OCI-M1 (cell line): ENCODE measurements around the gene PRKAG1.
A peak's percentile ranks its signal among the peaks of the same experiment; 100 is the strongest.

Experiments
- DNase-seq: peaks from one replicate; lab custom pipeline; 2025; lab: John Stamatoyannopoulos, UW

The PRKAG1 gene

DNA sequence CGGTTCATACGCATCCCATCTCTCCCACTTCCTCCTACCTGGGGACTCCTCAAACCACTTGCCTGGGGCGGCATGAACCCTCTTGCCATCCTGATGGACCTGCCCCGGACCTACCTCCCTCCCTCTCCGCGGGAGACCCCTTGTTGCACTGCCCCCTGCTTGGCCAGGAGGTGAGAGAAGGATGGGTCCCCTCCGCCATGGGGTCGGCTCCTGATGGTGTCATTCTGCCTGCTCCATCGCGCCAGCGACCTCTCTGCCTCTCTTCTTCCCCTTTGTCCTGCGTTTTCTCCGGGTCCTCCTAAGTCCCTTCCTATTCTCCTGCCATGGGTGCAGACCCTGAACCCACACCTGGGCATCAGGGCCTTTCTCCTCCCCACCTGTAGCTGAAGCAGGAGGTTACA lies 36.8 kb downstream of the PRKAG1 start:
- no peak for DNase-seq

- no peak for DNase-seq
Observed at GRCh38 chr12:48980953-48981756, 37.4 kb downstream of the PRKAG1 start.

DNA sequence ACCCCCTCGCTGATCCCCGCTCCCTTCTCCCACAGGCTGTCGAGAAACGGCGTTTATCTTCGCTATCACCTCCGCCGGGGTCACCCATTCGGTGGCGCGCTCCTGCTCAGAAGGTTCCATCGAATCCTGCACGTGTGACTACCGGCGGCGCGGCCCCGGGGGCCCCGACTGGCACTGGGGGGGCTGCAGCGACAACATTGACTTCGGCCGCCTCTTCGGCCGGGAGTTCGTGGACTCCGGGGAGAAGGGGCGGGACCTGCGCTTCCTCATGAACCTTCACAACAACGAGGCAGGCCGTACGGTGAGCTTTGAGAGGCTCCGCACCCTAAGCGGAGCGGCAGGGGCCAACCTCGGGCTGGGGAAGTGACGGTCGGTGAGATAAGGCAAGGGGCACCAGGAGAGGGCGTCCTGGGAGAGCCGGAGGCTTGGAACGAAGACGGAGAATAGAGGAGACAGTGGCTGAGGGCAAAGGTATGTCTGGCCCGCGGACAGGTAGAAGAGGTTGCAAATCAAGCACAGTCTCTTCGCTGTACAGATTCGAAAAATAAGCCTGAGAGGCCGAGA lies 38.1 kb downstream of the PRKAG1 start:
- no peak for DNase-seq

DNA sequence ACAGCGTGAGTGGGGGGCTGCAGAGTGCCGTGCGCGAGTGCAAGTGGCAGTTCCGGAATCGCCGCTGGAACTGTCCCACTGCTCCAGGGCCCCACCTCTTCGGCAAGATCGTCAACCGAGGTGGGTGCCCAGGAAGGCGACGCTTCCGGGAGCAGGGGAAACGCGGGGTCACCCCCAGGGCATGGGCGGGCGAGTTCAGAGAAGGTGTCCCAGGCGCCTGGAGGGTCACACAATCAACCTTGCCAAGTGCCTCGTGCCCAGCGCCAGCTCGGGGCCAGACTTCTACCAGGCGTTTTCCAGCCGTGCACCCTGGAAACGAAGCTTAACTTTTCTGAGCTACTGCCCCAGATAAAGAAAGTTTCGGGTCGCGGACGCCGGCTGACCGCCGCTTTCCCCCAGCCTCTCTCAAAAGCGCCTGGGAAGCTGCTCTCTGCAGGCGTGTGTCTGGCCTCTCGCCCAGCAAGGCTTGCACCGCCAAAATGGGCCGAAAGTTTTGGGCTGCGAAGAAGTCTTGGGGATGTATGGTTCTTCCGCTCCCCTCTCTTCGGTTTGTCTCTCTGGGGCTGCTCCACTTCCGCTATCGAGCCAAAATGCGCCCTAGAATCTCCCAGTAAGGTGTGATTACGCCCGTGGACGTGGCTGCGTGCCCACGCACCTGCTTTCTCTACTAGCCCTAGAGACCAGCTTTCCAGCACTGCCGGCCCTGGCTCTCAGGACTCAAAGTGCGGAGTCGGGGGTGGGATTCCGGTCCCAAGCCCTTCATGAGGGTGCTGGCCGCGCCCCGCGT lies 38.8 kb downstream of the PRKAG1 start:
- DNase-seq, result no peak

DNA sequence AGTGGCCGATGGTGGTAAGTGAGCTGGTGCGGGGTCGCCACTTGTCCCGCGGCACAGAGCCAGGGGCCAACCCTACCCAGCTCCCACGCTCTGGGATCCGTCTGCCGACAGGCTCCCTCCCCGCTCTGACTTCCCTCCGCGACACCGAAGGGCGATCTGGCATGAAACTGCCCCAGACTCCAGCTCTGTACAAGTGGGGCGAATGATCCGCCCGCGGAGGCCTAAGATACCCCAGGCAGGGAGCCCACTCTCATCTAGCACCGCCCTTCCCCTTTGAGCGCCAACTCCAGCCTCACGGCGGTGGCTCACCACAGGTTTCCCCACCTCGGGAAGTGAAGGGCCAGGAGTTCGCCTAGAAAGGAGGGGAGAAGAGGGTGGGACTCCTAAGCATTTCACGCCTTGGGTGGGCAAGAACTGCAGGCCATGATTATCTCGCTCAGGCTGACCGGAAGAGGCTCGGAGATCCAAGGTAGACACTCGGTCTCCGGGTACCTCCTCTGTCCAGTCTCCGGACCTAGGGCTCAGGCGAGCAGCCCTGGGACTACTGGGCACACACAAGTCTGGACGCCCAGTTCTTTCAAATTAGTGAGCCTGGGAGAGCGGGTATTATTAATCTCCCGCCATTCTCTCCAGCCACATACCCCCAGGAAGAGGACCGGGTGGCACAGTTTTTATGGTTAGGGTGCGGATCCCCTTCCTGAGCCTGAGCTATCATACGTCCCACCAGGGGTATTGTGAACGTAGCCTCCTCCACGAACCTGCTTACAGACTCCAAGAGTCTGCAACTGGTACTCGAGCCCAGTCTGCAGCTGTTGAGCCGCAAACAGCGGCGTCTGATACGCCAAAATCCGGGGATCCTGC lies 39.6 kb downstream of the PRKAG1 start:
- no peak for DNase-seq

DNA sequence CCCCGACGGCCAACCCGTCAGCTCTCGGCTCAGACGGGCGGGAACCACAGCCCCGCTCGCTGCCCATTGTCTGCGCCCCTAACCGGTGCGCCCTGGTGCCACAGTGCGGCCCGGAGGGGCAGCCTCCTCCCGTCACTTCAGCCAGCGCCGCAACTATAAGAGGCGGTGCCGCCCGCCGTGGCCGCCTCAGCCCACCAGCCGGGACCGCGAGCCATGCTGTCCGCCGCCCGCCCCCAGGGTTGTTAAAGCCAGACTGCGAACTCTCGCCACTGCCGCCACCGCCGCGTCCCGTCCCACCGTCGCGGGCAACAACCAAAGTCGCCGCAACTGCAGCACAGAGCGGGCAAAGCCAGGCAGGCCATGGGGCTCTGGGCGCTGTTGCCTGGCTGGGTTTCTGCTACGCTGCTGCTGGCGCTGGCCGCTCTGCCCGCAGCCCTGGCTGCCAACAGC lies 40.3 kb downstream of the PRKAG1 start, which contains the start of gene WNT1:
Gene WNT1, plus strand, starts transcription at position 32 of the 450 bp plus-strand sequence. Its CDS starts 329 bp downstream, at position 361.
- DNase-seq, result no peak

DNA sequence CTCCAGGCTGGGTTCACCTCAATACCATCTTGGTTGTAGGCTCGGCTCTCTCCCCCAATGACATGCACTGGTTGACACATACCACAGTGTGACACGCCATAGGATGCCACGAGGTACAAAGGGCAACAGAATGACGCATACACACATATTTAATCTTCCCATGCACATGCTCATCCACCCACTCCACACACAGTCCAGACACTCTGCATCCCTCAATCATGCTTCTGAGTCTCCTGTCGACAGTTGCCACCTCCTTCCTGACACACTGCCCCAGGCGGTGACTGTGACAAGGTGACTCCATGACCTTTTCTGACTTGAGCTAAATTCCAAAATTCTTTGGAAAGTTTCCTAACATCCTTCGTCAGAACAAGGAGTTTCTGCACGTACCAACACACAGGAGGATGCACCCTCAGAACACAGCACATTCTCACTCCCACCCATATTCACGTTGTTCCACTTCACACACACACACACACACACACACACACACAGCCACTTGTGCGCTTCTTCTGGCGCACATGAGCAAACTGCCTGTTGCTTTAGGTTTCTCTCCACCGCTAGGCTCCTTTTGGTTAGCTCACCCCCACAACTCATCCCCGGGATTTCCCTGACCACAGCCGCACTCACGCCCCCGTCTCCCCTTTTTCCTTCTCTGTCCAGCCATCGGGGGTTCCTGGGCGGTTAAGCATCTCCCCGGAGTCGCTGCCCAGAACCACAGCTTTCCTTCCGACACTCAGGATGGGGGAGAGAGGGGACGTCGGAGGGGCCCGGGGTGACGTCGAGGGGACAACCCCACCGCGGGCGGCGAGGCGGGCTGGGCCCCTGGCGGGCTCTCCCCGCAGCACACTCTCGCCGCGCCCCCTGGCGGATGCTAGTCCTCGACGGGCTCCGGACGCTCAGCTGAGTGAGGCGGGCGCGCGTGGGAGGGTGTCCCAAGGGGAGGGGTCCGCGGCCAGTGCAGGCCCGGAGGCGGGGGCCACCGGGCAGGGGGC lies 41.0 kb downstream of the PRKAG1 start:
- peak; percentile 56 for DNase-seq

DNA sequence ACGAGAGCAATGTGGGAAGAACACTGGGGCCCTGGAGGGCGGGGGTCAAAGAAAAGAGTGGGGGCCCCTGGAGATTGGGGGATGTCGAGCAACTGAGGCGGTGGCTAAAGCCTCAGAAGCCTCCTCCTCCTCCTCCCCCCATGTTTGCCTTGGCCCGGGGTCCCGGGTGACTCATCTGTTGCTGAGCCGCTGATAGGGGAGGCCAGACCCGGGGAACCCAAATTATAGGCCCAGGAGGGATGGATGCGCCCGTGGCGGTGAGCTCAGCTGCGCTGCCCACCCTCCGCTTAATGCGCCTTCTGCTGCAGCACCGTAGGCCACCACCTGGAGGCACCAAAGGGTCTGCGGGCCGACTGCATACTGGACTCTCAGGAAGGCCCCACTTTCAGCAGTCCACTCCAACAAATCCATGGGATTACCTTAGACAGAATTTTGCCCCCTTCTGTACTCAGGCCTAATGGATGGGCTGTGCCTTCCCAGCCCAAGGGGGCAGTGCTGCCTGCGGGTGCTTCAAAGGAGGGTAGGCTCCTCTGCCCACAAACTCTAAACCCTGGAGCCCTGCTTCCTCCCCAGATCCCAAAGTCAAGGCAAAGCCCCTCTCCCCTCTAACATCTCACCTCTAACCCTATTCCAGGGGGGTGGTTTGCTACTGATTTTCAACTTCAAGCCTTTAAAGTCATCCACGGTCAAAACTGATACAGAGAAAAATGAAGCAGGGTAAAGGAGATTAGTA lies 44.5 kb downstream of the PRKAG1 start:
- no peak for DNase-seq

GRCh38 chr12:48973531-48973930 lies 45.0 kb downstream of the PRKAG1 start:
- DNase-seq, result no peak

GRCh38 chr12:48972952-48973483 lies 45.6 kb downstream of the PRKAG1 start:
- no peak for DNase-seq

DNA sequence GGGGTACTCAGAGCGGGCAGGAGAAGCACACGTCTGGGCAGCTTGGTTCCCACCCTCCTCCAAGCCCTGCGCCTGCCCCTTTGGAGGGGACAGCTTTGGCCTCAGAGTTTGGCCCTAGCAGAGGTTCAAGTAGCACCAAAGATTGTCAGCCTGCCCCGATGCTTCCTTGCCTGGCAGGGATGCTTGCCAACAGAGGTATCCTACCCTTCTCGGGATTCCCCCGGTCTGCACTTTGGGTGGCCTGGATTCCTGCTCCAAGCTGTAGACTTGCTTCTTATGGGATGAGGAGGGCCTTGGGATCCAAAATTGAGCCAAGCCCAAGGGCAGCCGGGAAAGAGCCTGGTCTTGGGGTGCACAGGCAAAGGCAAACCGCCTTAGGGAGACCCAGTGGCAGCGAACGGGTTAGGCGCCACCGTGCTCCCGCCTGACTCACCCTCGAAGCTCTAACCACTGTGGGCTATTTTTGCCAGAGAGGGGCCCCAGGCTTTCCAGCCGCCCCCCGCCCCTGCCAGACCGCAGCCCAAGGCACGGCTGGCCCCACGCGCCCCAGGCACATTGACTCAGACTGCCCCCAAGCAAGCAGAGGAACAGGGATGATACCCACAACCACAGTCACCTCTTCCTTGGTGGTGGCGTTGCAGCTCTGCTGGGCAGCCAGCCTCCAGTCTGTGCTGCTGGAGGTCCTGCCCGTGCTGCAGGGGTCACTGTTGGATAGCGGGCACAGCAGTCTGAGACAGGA lies 46.2 kb downstream of the PRKAG1 start:
- peak; percentile 43 for DNase-seq

DNA sequence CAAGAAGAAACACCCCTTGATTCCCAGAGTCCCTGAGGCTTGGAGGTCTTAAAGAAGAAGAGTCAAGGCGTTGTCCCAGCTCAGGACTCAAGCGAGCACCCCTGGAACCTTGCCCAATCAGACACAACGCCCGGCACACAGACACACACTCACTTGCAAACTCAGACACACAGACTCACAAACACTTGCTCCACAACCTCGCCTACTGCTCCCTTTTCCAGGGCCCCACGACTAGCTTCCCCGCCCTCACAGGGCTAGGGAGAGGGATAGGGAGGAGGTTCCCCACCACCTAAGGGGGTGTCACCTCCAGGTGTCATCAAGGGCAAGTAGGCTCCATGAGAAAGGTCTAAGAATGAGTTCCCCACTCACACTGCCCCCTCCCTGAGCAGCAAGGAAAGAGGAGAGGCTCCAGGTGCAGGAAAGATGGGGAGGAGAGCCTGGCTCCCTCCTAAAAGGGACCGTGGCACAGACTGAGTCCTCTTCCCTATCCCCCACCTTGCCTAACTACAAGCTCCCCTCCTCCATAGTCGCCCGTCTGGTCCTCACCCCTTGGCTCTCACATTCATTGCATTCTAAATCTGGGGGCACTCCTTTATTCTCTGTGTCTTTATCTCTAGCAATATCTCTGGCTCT lies 47.8 kb downstream of the PRKAG1 start:
- DNase-seq, result no peak

GRCh38 chr12:48969833-48970701 lies 48.5 kb downstream of the PRKAG1 start:
- DNase-seq, result no peak

DNA sequence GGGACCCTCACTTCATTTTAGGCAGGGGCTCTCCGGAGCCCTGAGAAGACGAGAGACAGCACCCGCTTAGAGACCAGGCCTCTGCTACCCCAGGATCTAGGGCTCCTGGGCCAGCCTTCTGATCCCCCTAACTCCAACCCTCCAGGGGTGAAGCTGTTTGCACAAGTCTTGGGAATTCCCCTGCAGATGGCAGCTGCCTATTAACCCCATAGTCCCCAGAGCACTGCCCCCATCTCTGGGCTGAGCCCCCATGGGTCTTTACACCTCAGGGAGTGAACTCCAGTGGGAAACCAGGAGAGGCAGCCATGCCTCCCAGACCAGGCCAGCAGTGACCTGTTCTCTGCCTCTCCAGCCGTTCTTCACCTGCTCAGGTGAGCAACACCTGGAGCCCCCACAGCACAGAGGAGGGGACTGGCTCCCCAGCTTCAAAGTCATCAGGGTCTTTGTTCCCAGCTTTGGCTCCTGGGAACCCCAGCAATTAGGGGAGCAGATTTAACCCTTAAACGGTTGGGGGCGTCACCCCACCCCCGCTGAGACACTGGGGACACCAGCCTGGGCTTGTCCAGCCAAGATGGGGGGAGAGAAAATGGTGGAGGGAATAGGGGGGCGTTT lies 49.3 kb downstream of the PRKAG1 start:
- no peak for DNase-seq

GRCh38 chr12:48968467-48968866 lies 50.1 kb downstream of the PRKAG1 start:
- no peak for DNase-seq

DNA sequence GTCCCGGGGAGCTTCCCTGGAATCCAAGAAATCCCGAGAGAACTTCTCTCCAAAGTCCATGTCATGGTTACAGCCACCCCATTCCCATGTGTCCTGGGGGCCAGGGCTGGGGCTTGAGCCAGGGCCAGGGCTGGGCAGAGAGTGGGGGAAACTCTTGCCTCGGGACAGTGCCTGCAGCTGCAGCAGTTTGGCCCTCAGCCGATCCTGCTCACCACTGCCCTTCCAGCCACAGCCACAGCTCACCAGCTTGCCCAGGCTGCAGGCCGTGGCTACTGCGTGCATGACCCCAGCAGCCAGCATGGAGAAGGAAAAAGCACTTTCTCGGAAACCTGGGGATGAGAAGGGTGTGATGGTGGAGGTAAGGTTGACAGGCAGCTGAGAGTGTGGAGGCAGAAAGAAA lies 50.6 kb downstream of the PRKAG1 start:
- no peak for DNase-seq
